WTC11 (cell line): ENCODE data around the gene UGT1A4. TPM values are rescaled to one million over a fixed set of nuclear protein-coding genes. Genes with fewer than 3 reads are reported as not detected.

ENCODE experiments used
- total RNA-seq: library from RNA; stranded (reverse); gene quantifications from 3 replicates; pipeline ENCODE4 v1.2.3, GENCODE V29; 2021

The UGT1A4 gene
- total RNA-seq, 1 experiment from 2014 or later, result 0.22 TPM

Other genes with a start within 250 kb of the UGT1A4 start
- gene USP40, start 152.0 kb upstream of the UGT1A4 start, total RNA-seq, result 9.7 to 13.6 TPM (median 10.3 TPM) in 3 replicates
- gene UGT1A8, start 101.1 kb upstream of the UGT1A4 start, total RNA-seq, result 0.11 to 0.13 TPM in 2 of 3 replicates, not detected in the other
- 0.11 to 0.18 TPM in 2 of 3 replicates, not detected in the other for gene UGT1A10, start 82.3 kb upstream of the UGT1A4 start, total RNA-seq
- gene UGT1A9, start 46.8 kb upstream of the UGT1A4 start, total RNA-seq, result not detected in 3 replicates
- gene UGT1A7, start 36.8 kb upstream of the UGT1A4 start, total RNA-seq, result not detected in 3 replicates
- gene UGT1A6, start 25.8 kb upstream of the UGT1A4 start, total RNA-seq, result 0.53 TPM in 1 of 3 replicates, not detected in the others
- not detected in 3 replicates for gene UGT1A5, start 5.8 kb upstream of the UGT1A4 start, total RNA-seq
- gene UGT1A3, start 10.3 kb downstream of the UGT1A4 start, total RNA-seq, result not detected in 3 replicates
- 0.11 TPM in 1 of 3 replicates, not detected in the others for gene UGT1A1, start 41.5 kb downstream of the UGT1A4 start, total RNA-seq
- 0.16 TPM in 1 of 3 replicates, not detected in the others for gene MROH2A, start 59.6 kb downstream of the UGT1A4 start, total RNA-seq
- 64.2 to 83.7 TPM (median 67.5 TPM) in 3 replicates for gene HJURP, start 135.8 kb downstream of the UGT1A4 start, total RNA-seq
- gene TRPM8, start 198.6 kb downstream of the UGT1A4 start, total RNA-seq, result 0.26 TPM in 1 of 3 replicates, not detected in the others